Ramos (cell line): ENCODE measurements around the gene CLIC3.

ENCODE experiments used
- in situ Hi-C: fragments of 300-500 bp; cut with MboI; formaldehyde crosslinking; loops from one replicate; pipeline ENCODE4 v1.14.3; 2022; ENCODE audit warnings: low sequenced_read_pairs; ENCODE audit not compliant: unreplicated experiment

CLIC3 gene

DNA sequence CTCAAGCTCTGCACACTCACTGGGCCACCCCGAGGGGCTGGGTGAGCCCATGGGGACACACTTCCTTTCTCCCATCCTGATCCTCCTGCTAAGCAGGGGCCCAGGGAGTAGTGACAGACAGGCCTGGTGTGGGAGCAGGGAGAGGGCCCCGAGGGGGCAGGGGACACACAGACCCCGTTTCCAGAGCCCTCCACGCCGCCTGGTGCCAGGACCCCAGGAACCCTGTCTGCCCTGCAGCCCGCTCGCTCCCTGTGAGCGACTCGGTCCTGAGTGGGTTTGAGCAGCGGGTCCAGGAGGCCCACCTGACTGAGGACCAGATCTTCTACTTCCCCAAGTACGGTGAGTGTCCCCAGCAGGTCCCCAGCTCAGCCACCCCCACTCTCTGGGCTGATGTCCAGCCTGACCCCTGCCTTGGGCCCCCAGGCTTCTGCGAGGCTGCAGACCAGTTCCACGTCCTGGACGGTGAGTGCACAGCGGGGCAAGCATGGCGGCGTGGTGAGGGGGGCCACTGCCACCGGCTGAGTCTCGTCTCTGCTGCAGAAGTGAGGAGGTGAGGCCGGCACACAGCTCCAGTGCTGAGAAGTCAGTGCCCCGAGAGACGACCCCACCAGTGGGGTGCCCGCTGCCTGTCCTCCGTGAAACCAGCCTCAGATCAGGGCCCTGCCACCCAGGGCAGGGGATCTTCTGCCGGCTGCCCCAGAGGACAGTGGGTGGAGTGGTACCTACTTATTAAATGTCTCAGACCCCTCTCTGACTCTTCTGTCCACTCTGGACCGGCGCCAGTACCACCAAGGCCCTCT is 49.9 kb downstream of the CLIC3 start:
- in situ Hi-C loops = no loop called here

- in situ Hi-C loops = no loop called here
Observed at GRCh38 chr9:136945333-136946227, 50.8 kb downstream of the CLIC3 start.
